HG02678 (cell line): ENCODE results near the gene SMAD6.

Source experiments
- ATAC-seq: cut with Tn5 transposase; IDR thresholded peaks from one replicate; pipeline ENCODE4 v1.9.1; 2021; ENCODE audit warnings: mild to moderate bottlenecking, moderate library complexity; ENCODE audit not compliant: unreplicated experiment

The SMAD6 gene

GRCh38 chr15:66702787-66703539 is 927 bp downstream of the SMAD6 start:
- ATAC-seq, result no peak

GRCh38 chr15:66703540-66703941 is 1.5 kb downstream of the SMAD6 start:
- ATAC-seq, result no peak

- ATAC-seq, result no peak
Measured at GRCh38 chr15:66704019-66704802, 2.2 kb downstream of the SMAD6 start.

GRCh38 chr15:66704803-66705153 is 2.7 kb downstream of the SMAD6 start:
- no peak for ATAC-seq

GRCh38 chr15:66705277-66706146 is 3.5 kb downstream of the SMAD6 start:
- ATAC-seq, result no peak

- ATAC-seq, result no peak
Measured at GRCh38 chr15:66706225-66706732, 4.2 kb downstream of the SMAD6 start.

- no peak for ATAC-seq
Measured at GRCh38 chr15:66706840-66707239, 4.8 kb downstream of the SMAD6 start.

- no peak for ATAC-seq
Measured at GRCh38 chr15:66707310-66708082, 5.5 kb downstream of the SMAD6 start.

- ATAC-seq, result no peak
Measured at GRCh38 chr15:66708389-66708788, 6.4 kb downstream of the SMAD6 start.

GRCh38 chr15:66709884-66710283 is 7.8 kb downstream of the SMAD6 start:
- ATAC-seq, result no peak

GRCh38 chr15:66711260-66711659 is 9.2 kb downstream of the SMAD6 start:
- no peak for ATAC-seq

GRCh38 chr15:66711862-66712261 is 9.8 kb downstream of the SMAD6 start:
- no peak for ATAC-seq

- peak; percentile 73 for ATAC-seq
Measured at GRCh38 chr15:66713843-66714508, 11.9 kb downstream of the SMAD6 start.

- ATAC-seq, result peak; percentile 20
Measured at GRCh38 chr15:66714543-66714981, 12.5 kb downstream of the SMAD6 start.

- ATAC-seq, result no peak
Measured at GRCh38 chr15:66715181-66715624, 13.2 kb downstream of the SMAD6 start.

- ATAC-seq, result no peak
Measured at GRCh38 chr15:66715720-66716655, 14.0 kb downstream of the SMAD6 start.

GRCh38 chr15:66716656-66717020 is 14.6 kb downstream of the SMAD6 start:
- no peak for ATAC-seq

GRCh38 chr15:66718220-66718988 is 16.4 kb downstream of the SMAD6 start:
- ATAC-seq, result no peak
